H9 (cell line): ENCODE results near the gene DENND11. TPM values are rescaled to one million over a fixed set of nuclear protein-coding genes. Genes with fewer than 3 reads are reported as not detected.

Source experiments
- DNase-seq: peaks from one replicate; pipeline ENCODE4 v3.0.0-alpha.2; 2017
- H2AFZ ChIP-seq: one replicate; pipeline ENCODE4 v1.6.1; 2013; ENCODE audit warnings: mild to moderate bottlenecking, low read length, control low read depth, moderate library complexity
- H2AK5ac ChIP-seq: 2 replicates; pipeline ENCODE4 v1.6.1; 2013; ENCODE audit warnings: low read length, control low read depth, mixed read lengths; ENCODE audit not compliant: insufficient read length
- H2BK120ac ChIP-seq: one replicate; pipeline ENCODE4 v1.6.1; 2013; ENCODE audit warnings: low read depth, mild to moderate bottlenecking, low read length, control low read depth, inconsistent platforms; ENCODE audit not compliant: poor library complexity, severe bottlenecking
- H2BK12ac ChIP-seq: 2 replicates; pipeline ENCODE4 v1.6.1; 2013; ENCODE audit warnings: low read length, control low read depth, mixed read lengths, low read depth; ENCODE audit not compliant: insufficient read length
- H2BK15ac ChIP-seq: 2 replicates; pipeline ENCODE4 v1.6.1; 2013; ENCODE audit warnings: low read depth, low read length, control low read depth
- H2BK20ac ChIP-seq: one replicate; pipeline ENCODE4 v1.6.1; 2013; ENCODE audit warnings: low read depth, mild to moderate bottlenecking, low read length, control low read depth, inconsistent platforms; ENCODE audit not compliant: poor library complexity, severe bottlenecking
- H2BK5ac ChIP-seq: 2 replicates; pipeline ENCODE4 v1.6.1; 2013; ENCODE audit warnings: low read length, control low read depth, mixed read lengths; ENCODE audit not compliant: insufficient read length
- H3K14ac ChIP-seq: 2 replicates; pipeline ENCODE4 v1.6.1; 2013; ENCODE audit warnings: low read length, control low read depth; ENCODE audit not compliant: insufficient read depth
- H3K18ac ChIP-seq: 2 replicates; pipeline ENCODE4 v1.6.1; 2013; ENCODE audit warnings: low read depth, mild to moderate bottlenecking, mixed read lengths, low read length, control low read depth; ENCODE audit not compliant: insufficient read length
- H3K23ac ChIP-seq: 2 replicates; pipeline ENCODE4 v1.6.1; 2013; ENCODE audit warnings: low read length, control low read depth, mixed read lengths, low read depth; ENCODE audit not compliant: insufficient read length
- H3K23me2 ChIP-seq: 2 replicates; pipeline ENCODE4 v1.6.1; 2013; ENCODE audit warnings: low read depth, mild to moderate bottlenecking, mixed read lengths, low read length, control low read depth; ENCODE audit not compliant: insufficient read length, poor library complexity, severe bottlenecking
- H3K27ac ChIP-seq: 2 replicates; pipeline ENCODE4 v1.5.1; 2013; ENCODE audit warnings: low read length, control low read depth, mixed read lengths, low read depth; ENCODE audit not compliant: insufficient read length
- H3K27me3 ChIP-seq: 2 replicates; pipeline ENCODE4 v1.6.1; 2013; ENCODE audit warnings: low read length, control low read depth, inconsistent platforms; ENCODE audit not compliant: insufficient read depth
- H3K4ac ChIP-seq: 2 replicates; pipeline ENCODE4 v1.6.1; 2013; ENCODE audit warnings: low read depth, mild to moderate bottlenecking, control low read depth, inconsistent platforms, low read length, moderate library complexity
- H3K4me1 ChIP-seq: 2 replicates; pipeline ENCODE4 v1.6.1; 2013; ENCODE audit warnings: low read length, control low read depth, inconsistent platforms; ENCODE audit not compliant: insufficient read depth
- H3K4me2 ChIP-seq: 2 replicates; pipeline ENCODE4 v1.6.1; 2013; ENCODE audit warnings: low read length, control low read depth, mixed read lengths; ENCODE audit not compliant: insufficient read length, insufficient read depth
- H3K56ac ChIP-seq: 2 replicates; pipeline ENCODE4 v1.6.1; 2013; ENCODE audit warnings: low read depth, mild to moderate bottlenecking, mixed read lengths, low read length, control low read depth; ENCODE audit not compliant: insufficient read length
- H3K79me1 ChIP-seq: 2 replicates; pipeline ENCODE4 v1.6.1; 2013; ENCODE audit warnings: low read depth, mild to moderate bottlenecking, moderate library complexity, low read length, control low read depth, inconsistent platforms; ENCODE audit not compliant: insufficient read depth, poor library complexity, severe bottlenecking
- H3K79me2 ChIP-seq: 2 replicates; pipeline ENCODE4 v1.6.1; 2013; ENCODE audit warnings: low read length, control low read depth, inconsistent platforms; ENCODE audit not compliant: insufficient read depth
- H3K9ac ChIP-seq: 2 replicates; pipeline ENCODE4 v1.6.1; 2013; ENCODE audit warnings: low read length, control low read depth, mixed read lengths; ENCODE audit not compliant: insufficient read length; ENCODE audit errors: extremely low read depth
- H3K9me3 ChIP-seq: one replicate; pipeline ENCODE4 v1.6.1; 2013; ENCODE audit warnings: low read depth, low read length, inconsistent platforms; ENCODE audit not compliant: control insufficient read depth
- H3T11ph ChIP-seq: one replicate; pipeline ENCODE4 v1.6.1; 2013; ENCODE audit warnings: mild to moderate bottlenecking, low read length, control low read depth, inconsistent platforms
- H4K20me1 ChIP-seq: one replicate; pipeline ENCODE4 v1.6.1; 2013; ENCODE audit not compliant: control insufficient read depth, insufficient read length, insufficient read depth
- H4K5ac ChIP-seq: 2 replicates; pipeline ENCODE4 v1.6.1; 2013; ENCODE audit warnings: low read depth, mild to moderate bottlenecking, mixed read lengths, low read length, control low read depth; ENCODE audit not compliant: insufficient read length
- H4K8ac ChIP-seq: replicated peaks from 2 replicates; pipeline ENCODE4 v1.6.1; 2013; ENCODE audit warnings: low read length, control low read depth, mixed read lengths, low read depth; ENCODE audit not compliant: insufficient read length
- H4K91ac ChIP-seq: 2 replicates; pipeline ENCODE4 v1.6.1; 2013; ENCODE audit warnings: low read depth, mild to moderate bottlenecking, moderate library complexity, mixed read lengths, low read length, control low read depth; ENCODE audit not compliant: insufficient read length
- H3K27ac Mint-ChIP-seq, 3 experiments: 2 replicates in 2 of 3; 3 replicates in 1 of 3; pipeline ENCODE4 v1.8.0; 2020 to 2021; ENCODE audit warnings: mixed read lengths in 3 of 3, mild to moderate bottlenecking in 1 of 3, moderate library complexity in 1 of 3
- H3K27me3 Mint-ChIP-seq: 2 replicates; pipeline ENCODE4 v1.8.0; 2021; ENCODE audit warnings: low read depth, mild to moderate bottlenecking, moderate library complexity, mixed read lengths
- H3K36me3 Mint-ChIP-seq, 3 experiments: 2 replicates in 2 of 3; 3 replicates in 1 of 3; pipeline ENCODE4 v1.8.0; 2020 to 2021; ENCODE audit warnings: low read depth in 3 of 3, mixed read lengths in 3 of 3; ENCODE audit not compliant: insufficient read depth in 1 of 3
- H3K4me1 Mint-ChIP-seq, 2 experiments: 2 replicates each; pipeline ENCODE4 v1.8.0; 2020; ENCODE audit warnings: mixed read lengths in 2 of 2
- H3K4me3 Mint-ChIP-seq, 2 experiments: 2 replicates in 1 of 2; 3 replicates in 1 of 2; pipeline ENCODE4 v1.8.0; 2020 to 2021; ENCODE audit warnings: mild to moderate bottlenecking in 2 of 2, mixed read lengths in 2 of 2, moderate library complexity in 1 of 2
- H3K9me3 Mint-ChIP-seq, 2 experiments: 2 replicates in 1 of 2; 3 replicates in 1 of 2; pipeline ENCODE4 v1.8.0; 2020; ENCODE audit warnings: mild to moderate bottlenecking in 2 of 2, mixed read lengths in 2 of 2, moderate library complexity in 1 of 2
- CTCF ChIP-seq: fragments of 200-600 bp; sonication (generic); conservative IDR thresholded peaks from 3 replicates; pipeline ENCODE4 v1.8.0; 2021; ENCODE audit warnings: antibody characterized with exemption, mild to moderate bottlenecking
- WGBS: extraction: QIAGEN DNeasy Blood & Tissue Kit; methylation state at CpG from one replicate; pipeline ENCODE4 v1.1.7; 2013; ENCODE audit warnings: missing lambda C conversion rate, low lambda C conversion rate, mixed read lengths; ENCODE audit not compliant: insufficient read length; ENCODE audit errors: extremely low coverage; 5-methylcytosine and 5-hydroxymethylcytosine counted together
- total RNA-seq: library from RNA; stranded (reverse); gene quantifications from 2 replicates; pipeline ENCODE4 v1.2.1, GENCODE V29; 2021

DENND11 gene
- total RNA-seq, 1 experiment from 2014 or later, result 21.9 TPM

- H3K27ac Mint-ChIP-seq, result no peak overlapping the region
- Histone ChIP-seq H3K27me3 (no peaks in the 10 kb centered on the region), H2AK5ac (no peak overlapping the region), H2BK20ac (no peak overlapping the region), H3K4ac (no peak overlapping the region), H3T11ph (no peak overlapping the region), H3K4me2 (no peak overlapping the region), H4K91ac (no peak overlapping the region), H3K79me2 (no peaks in the 10 kb centered on the region), H2BK12ac (no peak overlapping the region), H3K14ac (no peak overlapping the region), H3K9me3 (no peaks in the 10 kb centered on the region), H4K8ac (no peak overlapping the region), H4K5ac (no peak overlapping the region), H3K4me1 (peaks cover 5% of the 10 kb centered on the region; the same call in 1 of the 2 replicates), H3K23ac (no peak overlapping the region), H2BK120ac (no peak overlapping the region), H2BK5ac (no peak overlapping the region), H3K23me2 (no peaks in the 10 kb centered on the region), H4K20me1 (peaks cover 2% of the 10 kb centered on the region), H3K56ac (no peak overlapping the region), H2AFZ (no peak overlapping the region), H3K27ac (no peak overlapping the region), H3K9ac (no peak overlapping the region), H3K79me1 (no peaks in the 10 kb centered on the region), H2BK15ac (no peak overlapping the region), H3K18ac (no peak overlapping the region)
- no peaks in the 10 kb centered on the region for H3K9me3 Mint-ChIP-seq
- no peak overlapping the region for H3K4me3 Mint-ChIP-seq
- no CpG with 5 or more reads among the region's 4 CpGs for WGBS
- TF ChIP-seq CTCF, result no peak
- no peaks in the 10 kb centered on the region for H3K36me3 Mint-ChIP-seq
- H3K4me1 Mint-ChIP-seq, result peaks cover 23 to 35% of the 10 kb centered on the region in 2 experiments
- no peak for DNase-seq
- peaks cover 2% of the 10 kb centered on the region; the same call in 1 of the 2 replicates for H3K27me3 Mint-ChIP-seq
Measured at GRCh38 chr7:141715018-141715417, 13.1 kb upstream of the DENND11 start.
